ENCODE data around the gene CARMIL3.
A peak's percentile ranks its signal among the peaks of the same experiment; 100 is the strongest.

CARMIL3 gene

GRCh38 chr14:24110060-24110459 is 58.3 kb downstream of the CARMIL3 start:
- FAIRE-seq (no peak), DNase-seq (ENCODE audit: insufficient read length, low spot score) (no peak)
- no peak for TF ChIP-seq POLR2A (IDR thresholded peaks at IDR 0.05; ENCODE audit: low read depth, low read length)

GRCh38 chr14:24110523-24110922 is 58.7 kb downstream of the CARMIL3 start:
- DNase-seq (ENCODE audit: insufficient read length, low spot score) (no peak), FAIRE-seq (no peak)
- TF ChIP-seq POLR2A (IDR thresholded peaks at IDR 0.05; ENCODE audit: low read depth, low read length): no peak

- DNase-seq (ENCODE audit: insufficient read length, low spot score) (no peak), FAIRE-seq (no peak)
- TF ChIP-seq POLR2A (IDR thresholded peaks at IDR 0.05; ENCODE audit: low read depth, low read length): no peak
Measured at GRCh38 chr14:24113379-24113800, 61.6 kb downstream of the CARMIL3 start.

- FAIRE-seq: no peak
- peak; percentile 60 for DNase-seq (ENCODE audit: insufficient read length, low spot score)
- peak; percentile 46 for TF ChIP-seq POLR2A (IDR thresholded peaks at IDR 0.05; ENCODE audit: low read depth, low read length)
Measured at GRCh38 chr14:24113801-24114531, 62.2 kb downstream of the CARMIL3 start.

- peak; percentile 86 for FAIRE-seq
- peak; percentile 82 for DNase-seq (ENCODE audit: insufficient read length, low spot score)
- TF ChIP-seq POLR2A (IDR thresholded peaks at IDR 0.05; ENCODE audit: low read depth, low read length): peak; percentile 20; the same call in 1 of the 2 replicates
Measured at GRCh38 chr14:24114532-24115421, 63.0 kb downstream of the CARMIL3 start, which contains the start of the genes DCAF11 and NRL. Gene DCAF11, plus strand, starts transcription at chr14:24114777. Its CDS starts 818 bp downstream, at chr14:24115595. Gene NRL, minus strand, starts transcription at chr14:24114949. Its CDS starts 32,101 bp downstream, at chr14:24082848.

- no peak for TF ChIP-seq POLR2A (IDR thresholded peaks at IDR 0.05; ENCODE audit: low read depth, low read length)
- FAIRE-seq: no peak
- no peak for DNase-seq (ENCODE audit: insufficient read length, low spot score)
Measured at GRCh38 chr14:24115422-24116127, 63.8 kb downstream of the CARMIL3 start.

GRCh38 chr14:24116128-24116814 is 64.5 kb downstream of the CARMIL3 start:
- no peak for DNase-seq (ENCODE audit: insufficient read length, low spot score)
- FAIRE-seq: no peak
- no peak for TF ChIP-seq POLR2A (IDR thresholded peaks at IDR 0.05; ENCODE audit: low read depth, low read length)

- no peak for TF ChIP-seq POLR2A (IDR thresholded peaks at IDR 0.05; ENCODE audit: low read depth, low read length)
Measured at GRCh38 chr14:24117179-24117578, 65.4 kb downstream of the CARMIL3 start.

More at GRCh38 chr14:24117179-24117578, 65.4 kb downstream of the CARMIL3 start:
- DNase-seq (ENCODE audit: insufficient read length, low spot score) (no peak), FAIRE-seq (no peak)
